Middle frontal gyrus (tissue), 1 donor: Measurements from ENCODE around the gene HBA2.
"Not testable (repeated sequence)": the region's sequence is repeated elsewhere in the genome, so short reads cannot be mapped to it uniquely, and the experiment has no call there.

Experiments used
- DNase-seq: peaks from one replicate; pipeline ENCODE4 v3.0.0-alpha.2; 2015; ENCODE audit warnings: low spot score; ENCODE audit errors: extremely low spot score

HBA2 gene

GRCh38 chr16:192686-193085 lies 20.0 kb downstream of the HBA2 start:
- DNase-seq: no peak

- no peak for DNase-seq
Measured at GRCh38 chr16:193441-193840, 20.8 kb downstream of the HBA2 start.

DNA sequence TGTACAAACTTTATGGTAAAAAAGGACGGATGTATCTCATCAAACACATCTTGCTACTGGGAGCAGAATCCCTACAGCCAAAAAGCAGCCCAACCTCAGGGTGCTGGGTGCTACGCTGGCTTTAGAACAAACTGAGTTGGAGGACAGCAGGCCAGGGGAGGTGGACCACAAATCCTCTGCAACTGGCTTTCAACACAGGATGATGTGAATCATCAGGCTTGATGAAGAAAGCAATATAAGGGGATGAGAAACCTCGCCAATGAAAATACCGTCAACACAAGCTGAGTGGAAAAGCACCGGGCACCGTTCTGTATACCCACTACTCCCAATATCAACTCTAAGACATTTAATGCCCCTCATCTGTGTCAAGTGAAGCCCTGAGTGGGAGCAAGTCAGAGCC lies 21.8 kb downstream of the HBA2 start:
- DNase-seq: no peak

- DNase-seq: no peak
Measured at GRCh38 chr16:200388-200787, 27.7 kb downstream of the HBA2 start.

DNA sequence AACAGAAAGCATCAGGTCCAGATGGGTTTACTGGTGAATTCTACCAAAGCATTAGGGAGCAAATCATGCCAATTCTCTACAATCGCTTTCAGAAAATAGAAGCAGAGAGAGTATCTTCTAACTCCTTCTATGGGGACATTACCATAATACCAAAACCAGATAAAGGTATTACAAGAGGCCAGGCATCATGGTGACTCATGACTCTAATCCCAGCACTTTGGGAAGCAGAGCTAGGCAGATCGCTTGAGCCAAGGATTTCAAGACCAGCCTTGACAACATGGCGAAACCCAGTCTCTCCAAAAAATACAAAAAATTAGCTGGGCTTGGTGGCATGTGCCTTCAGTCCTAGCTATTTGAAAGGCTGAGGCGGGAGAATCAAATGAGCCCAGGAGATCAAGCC lies 30.6 kb downstream of the HBA2 start:
- DNase-seq: no peak

DNA sequence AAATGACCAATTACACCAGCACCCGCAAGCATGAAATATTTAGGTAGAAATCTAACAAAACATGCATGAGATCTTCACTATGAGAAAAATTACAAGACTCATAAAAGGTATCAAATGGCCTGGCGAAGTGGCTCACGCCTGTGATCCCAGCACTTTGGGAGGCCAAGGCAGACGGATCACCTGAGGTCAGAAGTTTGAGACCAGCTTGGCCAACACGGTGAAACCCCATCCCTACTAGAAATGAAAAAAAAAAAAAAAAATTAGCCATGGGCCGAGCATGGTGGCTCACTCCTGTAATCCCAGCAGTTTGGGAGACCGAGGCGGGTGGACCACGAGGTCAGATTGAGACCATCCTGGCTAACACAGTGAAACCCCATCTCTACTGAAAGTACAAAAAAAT lies 31.4 kb downstream of the HBA2 start:
- DNase-seq: not testable (repeated sequence)

GRCh38 chr16:209359-209758 lies 36.7 kb downstream of the HBA2 start:
- DNase-seq: not testable (repeated sequence)

DNA sequence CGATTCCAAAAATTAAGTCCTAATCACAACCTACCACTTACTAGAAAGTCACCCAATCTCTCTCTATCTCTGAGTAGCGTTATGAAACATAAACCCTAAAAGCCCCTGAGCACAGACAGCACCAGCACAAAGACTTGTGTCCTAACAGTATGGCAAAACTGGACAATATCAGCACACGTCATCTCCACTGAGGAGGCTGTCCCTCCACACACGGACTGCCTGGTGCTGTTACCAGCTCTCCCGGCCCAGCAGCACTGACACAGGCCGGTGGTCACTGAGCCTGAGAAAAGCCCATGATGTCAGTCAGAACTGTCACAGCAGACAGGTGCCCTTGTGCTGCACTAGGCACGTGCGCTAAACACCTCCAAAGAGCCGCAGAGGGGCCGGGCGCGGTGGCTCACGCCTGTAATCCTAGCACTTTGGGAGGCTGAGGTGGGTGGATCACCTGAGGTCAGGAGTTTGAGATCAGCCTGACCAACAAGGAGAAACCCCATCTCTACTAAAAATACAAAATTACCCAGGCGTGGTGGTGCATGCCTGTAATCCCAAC lies 39.0 kb downstream of the HBA2 start:
- DNase-seq: not testable (repeated sequence)

GRCh38 chr16:212999-213398 lies 40.3 kb downstream of the HBA2 start:
- no peak for DNase-seq

- no peak for DNase-seq
Measured at GRCh38 chr16:220021-220420, 47.3 kb downstream of the HBA2 start.
